Panc1 (cell line): ENCODE measurements around the gene SLC2A1.

ENCODE experiments used
- POLR2AphosphoS5 ChIP-seq: IDR thresholded peaks from 2 replicates; pipeline ENCODE4 v1.6.1; 2012; ENCODE audit warnings: mild to moderate bottlenecking, low read depth, low read length, moderate library complexity
- REST ChIP-seq, 2 experiments: IDR thresholded peaks; 2 replicates each; pipeline ENCODE4 v1.6.1; 2011 to 2012; ENCODE audit warnings: low read depth in 2 of 2, control low read depth in 1 of 2, low read length in 1 of 2, mild to moderate bottlenecking in 1 of 2, moderate library complexity in 1 of 2; ENCODE audit not compliant: insufficient read depth in 1 of 2
- SIN3A ChIP-seq: IDR thresholded peaks from 2 replicates; pipeline ENCODE4 v1.6.1; 2012; ENCODE audit warnings: low read depth, mild to moderate bottlenecking, low read length, moderate library complexity, borderline replicate concordance; ENCODE audit not compliant: insufficient read depth
- TCF7L2 ChIP-seq: IDR thresholded peaks from 2 replicates; pipeline ENCODE4 v1.6.1; 2011; ENCODE audit warnings: mild to moderate bottlenecking, low read depth, low read length, inconsistent platforms
- TF ChIP-seq, protein P1 (sequence below): fragments of 450-650 bp; IDR thresholded peaks from 2 replicates; pipeline ENCODE4 v1.5.1; 2017; ENCODE audit warnings: mild to moderate bottlenecking

GRCh38 chr1:42981871-42982270 is 23.2 kb upstream of the SLC2A1 start:
- TF ChIP-seq, protein P1, sequence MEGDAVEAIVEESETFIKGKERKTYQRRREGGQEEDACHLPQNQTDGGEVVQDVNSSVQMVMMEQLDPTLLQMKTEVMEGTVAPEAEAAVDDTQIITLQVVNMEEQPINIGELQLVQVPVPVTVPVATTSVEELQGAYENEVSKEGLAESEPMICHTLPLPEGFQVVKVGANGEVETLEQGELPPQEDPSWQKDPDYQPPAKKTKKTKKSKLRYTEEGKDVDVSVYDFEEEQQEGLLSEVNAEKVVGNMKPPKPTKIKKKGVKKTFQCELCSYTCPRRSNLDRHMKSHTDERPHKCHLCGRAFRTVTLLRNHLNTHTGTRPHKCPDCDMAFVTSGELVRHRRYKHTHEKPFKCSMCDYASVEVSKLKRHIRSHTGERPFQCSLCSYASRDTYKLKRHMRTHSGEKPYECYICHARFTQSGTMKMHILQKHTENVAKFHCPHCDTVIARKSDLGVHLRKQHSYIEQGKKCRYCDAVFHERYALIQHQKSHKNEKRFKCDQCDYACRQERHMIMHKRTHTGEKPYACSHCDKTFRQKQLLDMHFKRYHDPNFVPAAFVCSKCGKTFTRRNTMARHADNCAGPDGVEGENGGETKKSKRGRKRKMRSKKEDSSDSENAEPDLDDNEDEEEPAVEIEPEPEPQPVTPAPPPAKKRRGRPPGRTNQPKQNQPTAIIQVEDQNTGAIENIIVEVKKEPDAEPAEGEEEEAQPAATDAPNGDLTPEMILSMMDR: no peak
- TF ChIP-seq POLR2AphosphoS5 (no peak), TCF7L2 (no peak), SIN3A (no peak), REST (IDR thresholded peaks at IDR 0.05; ENCODE audit: insufficient read depth in 1 of 2, low read depth in 2 of 2, low read length in 1 of 2) (no peak)
